GM11168 (cell line): Measurements from ENCODE around the gene ZNRF2.
"Not testable (repeated sequence)": the region's sequence is repeated elsewhere in the genome, so short reads cannot be mapped to it uniquely, and the experiment has no call there.

ENCODE experiments used
- in situ Hi-C: fragments of 300-500 bp; cut with MboI; formaldehyde crosslinking; loops from one replicate; pipeline ENCODE4 v1.12.0; 2022; ENCODE audit warnings: low sequenced_read_pairs; ENCODE audit not compliant: unreplicated experiment

The ZNRF2 gene

DNA sequence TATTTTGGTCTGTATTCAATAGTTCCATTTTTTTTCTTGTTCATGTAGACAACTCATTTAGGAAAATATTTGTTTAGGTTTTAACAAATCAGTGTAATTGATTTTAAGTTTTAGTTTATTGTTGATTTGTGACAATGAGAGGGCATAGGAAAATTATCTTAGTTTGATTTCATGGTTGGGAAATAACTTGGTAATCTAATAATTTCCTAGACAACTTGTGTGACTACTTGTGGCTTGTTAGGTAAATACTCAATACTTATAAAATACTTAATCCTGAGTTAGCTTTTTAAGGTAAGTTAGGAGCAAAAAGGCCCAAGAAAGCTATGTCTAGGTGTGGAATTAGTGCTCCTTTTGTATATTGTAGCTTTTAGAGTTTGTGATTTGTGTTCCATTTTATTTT is 65.4 kb downstream of the ZNRF2 start:
- in situ Hi-C loops = no loop called here

- in situ Hi-C loops = no loop called here
Measured at GRCh38 chr7:30351286-30351685, 66.9 kb downstream of the ZNRF2 start.

DNA sequence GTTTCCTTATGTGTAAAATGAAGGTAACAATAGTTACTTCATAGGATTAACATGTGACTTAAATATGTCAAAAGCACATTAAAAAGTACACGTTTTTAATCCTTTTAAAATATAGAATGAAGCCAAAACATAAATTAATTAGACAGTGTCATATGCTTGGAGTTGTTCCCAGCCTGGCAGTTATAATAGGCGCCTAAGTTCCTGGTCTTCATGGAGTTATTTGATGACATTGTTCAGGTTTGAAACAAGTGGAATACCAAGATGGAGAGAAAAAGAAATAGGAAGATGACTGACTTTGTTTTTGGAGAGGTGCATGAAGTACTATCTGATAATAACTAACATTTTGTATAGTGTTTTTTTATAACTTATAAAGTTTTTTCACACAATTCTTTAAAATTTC is 67.3 kb downstream of the ZNRF2 start:
- in situ Hi-C loops = no loop called here

DNA sequence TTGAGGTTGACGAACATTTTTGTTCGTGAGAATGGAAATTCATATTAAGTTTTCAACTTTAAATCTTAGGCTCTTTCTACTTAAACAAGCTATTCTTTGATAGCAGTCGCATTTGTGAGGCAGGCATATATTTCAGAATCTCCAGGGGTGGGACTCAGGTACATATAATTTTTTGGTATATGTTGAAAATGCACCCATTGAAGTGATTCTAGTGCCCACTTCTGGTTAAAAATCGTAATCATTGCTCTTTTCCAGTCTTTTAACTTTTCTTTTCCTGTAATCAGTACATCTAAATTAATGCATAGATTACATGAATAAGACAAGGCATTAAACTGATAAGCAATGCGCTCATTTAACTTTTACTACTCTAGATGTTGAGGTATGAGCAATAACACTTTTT is 67.8 kb downstream of the ZNRF2 start:
- in situ Hi-C loops = no loop called here

GRCh38 chr7:30353532-30353931 is 69.1 kb downstream of the ZNRF2 start:
- in situ Hi-C loops = no loop called here

GRCh38 chr7:30353932-30354607 is 69.7 kb downstream of the ZNRF2 start:
- in situ Hi-C loops = no loop called here

DNA sequence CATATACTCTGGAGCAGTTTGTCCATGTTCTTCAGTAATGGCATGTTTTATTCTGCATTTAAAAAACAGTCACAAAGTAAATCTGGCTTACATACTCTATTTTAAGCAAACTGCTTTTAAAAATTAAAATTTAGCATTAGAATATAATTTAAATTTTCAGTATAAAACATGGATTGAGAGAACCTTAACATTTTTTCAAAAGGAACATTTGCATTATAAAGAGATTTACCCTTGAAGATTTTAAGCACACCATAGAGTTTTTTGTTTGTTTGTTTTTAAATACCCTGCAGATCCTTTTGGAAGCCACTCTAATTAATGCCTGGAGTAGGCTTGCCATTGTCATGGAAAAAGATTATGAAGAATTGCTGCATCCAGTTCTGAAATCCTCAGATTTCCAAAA is 70.4 kb downstream of the ZNRF2 start:
- in situ Hi-C loops = no loop called here

GRCh38 chr7:30359957-30360356 is 75.6 kb downstream of the ZNRF2 start:
- in situ Hi-C loops = no loop called here

GRCh38 chr7:30363778-30364563 is 79.6 kb downstream of the ZNRF2 start:
- in situ Hi-C loops = no loop called here

DNA sequence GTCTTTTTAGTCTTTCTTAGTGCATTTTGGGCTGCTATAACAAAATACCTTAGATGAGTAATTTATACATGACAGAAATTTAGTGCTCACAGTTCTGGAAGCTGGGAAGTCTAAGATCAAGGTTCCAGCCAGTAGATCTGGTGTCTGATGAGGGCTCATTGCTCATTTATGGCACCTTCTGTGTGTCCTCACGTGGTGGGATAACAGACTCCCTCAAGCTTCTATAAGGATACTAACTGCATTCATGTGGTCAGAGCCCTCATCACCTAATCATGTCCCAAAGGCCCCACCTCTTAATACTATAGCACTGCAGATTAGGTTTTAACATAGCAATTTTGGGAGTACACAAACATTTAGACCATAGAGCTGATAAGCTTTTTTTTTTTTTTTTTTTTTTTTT is 80.4 kb downstream of the ZNRF2 start:
- in situ Hi-C loops = no loop called here

DNA sequence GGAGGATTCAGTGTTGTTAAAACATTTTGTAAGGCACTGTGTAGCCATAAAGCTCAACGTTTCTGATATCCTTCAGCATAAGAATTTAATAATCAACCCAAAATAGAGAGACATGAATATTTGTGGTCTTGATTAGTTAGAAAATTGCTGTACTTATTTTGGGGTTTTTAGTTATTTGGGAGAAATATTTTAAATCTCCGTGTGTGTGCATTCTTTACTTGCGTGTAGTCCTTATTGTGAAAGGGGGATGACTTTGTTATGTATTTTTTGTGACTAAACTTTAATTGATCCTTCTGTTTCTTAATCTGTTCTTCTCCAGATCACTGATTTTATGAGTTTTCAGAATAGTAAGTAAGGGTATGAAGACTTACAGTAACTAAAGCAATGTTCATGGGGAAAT is 81.2 kb downstream of the ZNRF2 start:
- in situ Hi-C loops = no loop called here

DNA sequence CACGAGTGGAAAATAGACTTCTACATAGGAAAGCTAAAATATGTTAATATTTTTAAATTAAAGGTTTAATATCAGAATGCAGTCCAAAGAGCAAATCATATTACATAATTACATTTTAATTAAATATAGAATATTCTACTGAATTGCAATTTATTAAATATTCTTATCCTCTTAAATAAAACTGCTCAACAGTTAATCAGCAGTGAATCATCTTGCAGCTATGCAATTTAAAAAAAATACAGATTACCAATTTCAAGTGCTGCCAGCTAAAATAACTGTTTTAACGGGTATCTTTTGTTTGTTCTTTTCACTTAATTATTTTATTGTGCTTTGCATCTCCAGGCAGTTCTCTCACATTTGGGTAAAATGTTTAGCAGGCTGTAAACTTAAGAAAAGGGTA is 82.2 kb downstream of the ZNRF2 start:
- in situ Hi-C loops = no loop called here

GRCh38 chr7:30367561-30367960 is 83.2 kb downstream of the ZNRF2 start:
- in situ Hi-C loops = no loop called here

DNA sequence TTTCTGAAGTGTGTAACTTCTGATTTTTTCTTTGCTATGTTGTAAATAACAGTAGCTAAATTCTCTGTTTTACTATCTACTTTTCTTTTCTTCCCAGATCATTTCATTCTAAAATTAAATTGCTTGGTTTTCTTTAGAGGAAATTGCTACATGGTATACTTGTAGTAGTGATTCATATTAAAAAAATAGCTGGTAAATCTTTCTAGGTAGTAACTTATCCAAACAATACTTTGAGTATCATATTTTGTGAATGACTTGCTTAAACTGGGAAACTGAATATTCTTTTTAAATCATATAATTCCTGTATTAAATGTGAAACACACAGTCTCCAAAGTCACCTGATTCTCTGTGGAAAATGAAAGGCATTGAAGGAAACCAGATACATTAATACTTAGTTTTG is 85.5 kb downstream of the ZNRF2 start:
- in situ Hi-C loops = no loop called here

DNA sequence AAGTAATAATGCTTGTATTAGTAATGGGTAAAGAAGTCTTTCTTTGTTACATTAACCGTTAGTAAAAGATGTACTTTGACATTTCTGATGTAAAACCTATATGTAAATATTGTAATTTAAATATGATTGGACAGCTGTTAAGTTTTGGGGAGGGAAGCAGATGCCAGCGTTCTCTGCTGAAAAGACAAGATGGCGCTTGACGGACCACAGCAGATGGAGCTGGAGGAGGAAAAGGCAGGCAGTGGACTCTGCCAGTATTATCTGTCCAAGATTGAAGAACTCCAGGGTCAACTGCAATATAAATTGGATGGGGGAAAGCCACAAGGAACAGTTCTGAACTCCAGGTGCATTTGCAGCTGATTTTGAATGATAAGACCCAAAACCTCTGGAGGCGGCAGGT is 86.9 kb downstream of the ZNRF2 start:
- in situ Hi-C loops = no loop called here

GRCh38 chr7:30378275-30378674 is 93.9 kb downstream of the ZNRF2 start:
- in situ Hi-C loops = no loop called here

DNA sequence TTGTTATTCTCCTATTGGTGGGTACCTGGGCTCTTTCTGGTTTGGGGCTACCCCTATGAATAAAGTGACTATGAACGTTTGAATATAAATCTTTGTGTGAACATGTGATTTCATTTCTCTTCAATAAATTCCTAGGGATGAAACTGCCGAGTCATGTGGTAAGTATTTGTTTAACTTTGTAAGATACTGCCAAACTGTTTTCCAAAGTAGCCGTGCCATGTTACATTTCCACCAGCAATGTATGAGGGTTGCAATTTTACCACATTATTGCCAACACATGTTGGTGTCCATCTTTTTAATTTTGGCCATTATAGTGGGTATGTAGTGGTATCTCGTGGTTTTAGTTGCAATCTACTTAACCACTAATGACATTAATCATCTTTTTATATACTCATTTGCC is 94.7 kb downstream of the ZNRF2 start:
- in situ Hi-C loops = no loop called here

GRCh38 chr7:30379741-30380140 is 95.3 kb downstream of the ZNRF2 start:
- in situ Hi-C loops = no loop called here

DNA sequence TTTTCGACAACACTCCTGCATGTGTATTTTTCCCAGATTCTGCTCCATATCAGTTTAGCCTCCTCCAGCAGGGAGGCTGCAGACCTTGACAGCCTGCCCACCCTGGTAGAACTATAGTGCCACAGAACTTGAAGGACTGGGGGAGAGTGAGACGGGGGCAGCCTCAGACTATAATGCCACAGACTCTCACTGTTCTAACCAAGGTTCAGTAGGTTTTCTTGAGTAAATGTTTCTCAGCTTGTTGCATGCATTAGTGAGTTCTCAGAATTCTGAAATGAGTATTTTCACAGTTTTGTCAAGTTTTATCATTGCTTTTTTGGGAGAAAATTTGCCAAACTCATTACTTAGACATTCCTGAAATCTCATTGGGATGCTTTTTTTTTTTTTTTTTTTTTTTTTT is 95.9 kb downstream of the ZNRF2 start:
- in situ Hi-C loops = no loop called here

- in situ Hi-C loops = not testable (repeated sequence)
Measured at GRCh38 chr7:30380824-30381223, 96.4 kb downstream of the ZNRF2 start.

DNA sequence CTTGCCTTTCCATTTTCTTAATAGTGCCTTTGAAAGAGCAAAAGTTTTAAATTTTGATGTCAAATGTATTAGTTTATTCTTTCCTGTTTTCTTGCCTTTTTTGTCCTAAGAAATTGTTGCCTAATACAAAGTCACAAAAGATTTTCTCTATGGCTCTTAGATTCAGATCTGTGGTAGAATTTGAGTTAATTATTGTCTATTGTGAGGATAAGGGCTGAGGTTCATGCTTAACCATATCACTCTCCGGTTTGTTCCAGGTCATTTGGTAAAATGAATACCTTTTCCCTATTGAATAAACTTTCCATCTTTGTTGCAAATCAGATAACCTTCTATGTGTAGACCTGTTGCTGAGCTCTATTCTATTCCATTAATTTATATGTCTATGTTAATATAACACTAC is 98.2 kb downstream of the ZNRF2 start:
- in situ Hi-C loops = no loop called here

DNA sequence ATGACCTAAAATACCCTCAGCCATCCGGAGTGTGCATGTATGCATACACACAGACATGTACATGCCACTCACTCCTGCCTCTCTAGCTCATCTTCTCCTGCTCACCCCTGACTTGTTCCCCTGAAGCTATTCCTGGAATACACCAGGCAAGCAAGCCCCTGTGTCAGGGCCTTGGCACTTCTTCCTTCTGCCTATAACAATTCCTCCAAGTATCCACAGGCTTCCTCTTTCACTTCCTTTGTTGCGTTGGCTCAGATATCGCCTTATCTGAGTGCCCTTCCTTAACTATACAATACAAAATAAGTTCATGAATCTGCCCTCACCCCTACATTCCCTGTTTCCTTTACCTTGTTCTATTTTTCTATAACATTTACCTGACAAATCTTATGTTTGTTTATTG is 105.4 kb downstream of the ZNRF2 start:
- in situ Hi-C loops = no loop called here
